ENCODE data around the gene DOCK9. TPM values are rescaled to one million over a fixed set of nuclear protein-coding genes. Genes with fewer than 3 reads are reported as not detected.

Gene DOCK9
- total and polyA plus RNA-seq, 2 donors (not counting 1 experiment from before 2014, with no cell fraction given): 18.2 TPM

GRCh38 chr13:98821372-98822224 lies 156.3 kb downstream of the DOCK9 start:
- no peaks in the 10 kb centered on the region for H3K79me2 ChIP-seq (ENCODE audit: control insufficient read depth, insufficient read depth, low read length)
- H2AFZ ChIP-seq (ENCODE audit: low read length): no peak overlapping the region
- TF ChIP-seq CTCF (conservative IDR thresholded peaks at IDR 0.05 in 1 of 2, IDR thresholded peaks at IDR 0.05 in 1 of 2; ENCODE audit: low read depth in 1 of 2, low read length in 2 of 2) (no peak), EZH2 (IDR thresholded peaks at IDR 0.05; ENCODE audit: low read length, missing control alignments) (no peak)
- no peaks in the 10 kb centered on the region for H3K36me3 ChIP-seq (ENCODE audit: control insufficient read depth, insufficient read depth, low read length)
- H3K4me3 ChIP-seq (replicated peaks in 1 of 4; ENCODE audit: control extremely low read depth in 1 of 4, insufficient read depth in 1 of 4, low read depth in 3 of 4, low read length in 4 of 4): no peak overlapping the region
- H3K27me3 ChIP-seq (ENCODE audit: control insufficient read depth, insufficient read depth, low read length): no peaks in the 10 kb centered on the region
- H3K4me1 ChIP-seq (ENCODE audit: control insufficient read depth, extremely low read depth, insufficient read depth, low read length): no peaks in the 10 kb centered on the region
- no peak overlapping the region for H3K27ac ChIP-seq (ENCODE audit: insufficient read depth, low read length)
- H3K9ac ChIP-seq (ENCODE audit: insufficient read depth, low read length): no peak overlapping the region
- H4K20me1 ChIP-seq (ENCODE audit: control insufficient read depth, extremely low read depth, insufficient read depth, low read length): no peaks in the 10 kb centered on the region
- DNase-seq (ENCODE audit: low read depth in 2 of 2): peak; percentile 25 to 63
- H3K9me3 ChIP-seq (ENCODE audit: control insufficient read depth, insufficient read depth, low read depth, low read length): no peaks in the 10 kb centered on the region
- no peak overlapping the region for H3K4me2 ChIP-seq (ENCODE audit: extremely low read depth, insufficient read depth, low read length)

GRCh38 chr13:98820744-98821371 lies 157.0 kb downstream of the DOCK9 start:
- H3K27me3 ChIP-seq (ENCODE audit: control insufficient read depth, insufficient read depth, low read length): no peaks in the 10 kb centered on the region

More at GRCh38 chr13:98820744-98821371, 157.0 kb downstream of the DOCK9 start:
- no peak for DNase-seq (ENCODE audit: low read depth in 2 of 2)
- H3K79me2 ChIP-seq (ENCODE audit: control insufficient read depth, insufficient read depth, low read length): no peaks in the 10 kb centered on the region
- no peak overlapping the region for H3K4me3 ChIP-seq (replicated peaks in 1 of 4; ENCODE audit: control extremely low read depth in 1 of 4, insufficient read depth in 1 of 4, low read depth in 3 of 4, low read length in 4 of 4)
- H3K4me2 ChIP-seq (ENCODE audit: extremely low read depth, insufficient read depth, low read length): no peak overlapping the region
- H3K4me1 ChIP-seq (ENCODE audit: control insufficient read depth, extremely low read depth, insufficient read depth, low read length): no peaks in the 10 kb centered on the region
- no peak overlapping the region for H3K27ac ChIP-seq (ENCODE audit: insufficient read depth, low read length)
- H3K9me3 ChIP-seq (ENCODE audit: control insufficient read depth, insufficient read depth, low read depth, low read length): no peaks in the 10 kb centered on the region
- no peaks in the 10 kb centered on the region for H4K20me1 ChIP-seq (ENCODE audit: control insufficient read depth, extremely low read depth, insufficient read depth, low read length)
- TF ChIP-seq EZH2 (IDR thresholded peaks at IDR 0.05; ENCODE audit: low read length, missing control alignments): no peak
- TF ChIP-seq CTCF (conservative IDR thresholded peaks at IDR 0.05 in 1 of 2, IDR thresholded peaks at IDR 0.05 in 1 of 2; ENCODE audit: low read depth in 1 of 2, low read length in 2 of 2): no peak
- no peak overlapping the region for H2AFZ ChIP-seq (ENCODE audit: low read length)
- no peaks in the 10 kb centered on the region for H3K36me3 ChIP-seq (ENCODE audit: control insufficient read depth, insufficient read depth, low read length)
- no peak overlapping the region for H3K9ac ChIP-seq (ENCODE audit: insufficient read depth, low read length)
